Fibroblast of mammary gland (primary cell): ENCODE results near the gene MACF1.

Source experiments
- DNase-seq: peaks from one replicate; pipeline ENCODE4 v3.0.0-alpha.2; 2010; ENCODE audit warnings: low read depth
- H3K4me3 ChIP-seq: 2 replicates; pipeline ENCODE4 v1.5.1; 2011; ENCODE audit warnings: low read depth, mild to moderate bottlenecking, low read length, moderate library complexity; ENCODE audit not compliant: control insufficient read depth
- CTCF ChIP-seq: conservative IDR thresholded peaks from 2 replicates; pipeline ENCODE4 v1.5.1; 2011; ENCODE audit warnings: low read depth, low read length, inconsistent platforms; ENCODE audit not compliant: control insufficient read depth, insufficient read depth

MACF1 gene

GRCh38 chr1:39396671-39397070, 192.2 kb downstream of the MACF1 start:
- no peak for TF ChIP-seq CTCF
- no peak for DNase-seq
- H3K4me3 ChIP-seq = no peak overlapping the region

GRCh38 chr1:39397487-39397886, 193.0 kb downstream of the MACF1 start:
- TF ChIP-seq CTCF = no peak
- no peak overlapping the region for H3K4me3 ChIP-seq
- DNase-seq = no peak

- TF ChIP-seq CTCF = no peak
- peak; percentile 95 for DNase-seq
- H3K4me3 ChIP-seq = no peak overlapping the region
These were observed 194.0 kb downstream of the MACF1 start for GRCh38 chr1:39398278-39399021.

GRCh38 chr1:39401106-39401505, 196.6 kb downstream of the MACF1 start:
- H3K4me3 ChIP-seq = no peak overlapping the region
- DNase-seq = no peak
- TF ChIP-seq CTCF = no peak

GRCh38 chr1:39404876-39405275, 200.4 kb downstream of the MACF1 start:
- TF ChIP-seq CTCF = no peak
- H3K4me3 ChIP-seq = no peak overlapping the region
- DNase-seq = no peak

GRCh38 chr1:39405358-39405757, 200.9 kb downstream of the MACF1 start:
- no peak for TF ChIP-seq CTCF
- no peak for DNase-seq
- no peak overlapping the region for H3K4me3 ChIP-seq
